ENCODE measurements around the gene EFCAB7.

GRCh38 chr1:63595435-63595834 is 72.1 kb downstream of the EFCAB7 start:
- TF ChIP-seq CTCF (conservative IDR thresholded peaks at IDR 0.05; ENCODE audit: low read depth, low read length) (no peak), EZH2phosphoT487 (IDR thresholded peaks at IDR 0.05; ENCODE audit: borderline replicate concordance, low read length) (no peak), EZH2 (IDR thresholded peaks at IDR 0.05; ENCODE audit: low read length, unreplicated experiment) (no peak)

All from PC-3 (cell line).